NCI-H2196 (cell line): Measurements from ENCODE around the gene UBE2E2.
"Not testable (repeated sequence)": the region's sequence is repeated elsewhere in the genome, so short reads cannot be mapped to it uniquely, and the experiment has no call there.

ENCODE experiments used
- DNase-seq: peaks from one replicate; lab custom pipeline; 2025; ENCODE audit not compliant: unreplicated experiment; lab: John Stamatoyannopoulos, UW

The UBE2E2 gene

DNA sequence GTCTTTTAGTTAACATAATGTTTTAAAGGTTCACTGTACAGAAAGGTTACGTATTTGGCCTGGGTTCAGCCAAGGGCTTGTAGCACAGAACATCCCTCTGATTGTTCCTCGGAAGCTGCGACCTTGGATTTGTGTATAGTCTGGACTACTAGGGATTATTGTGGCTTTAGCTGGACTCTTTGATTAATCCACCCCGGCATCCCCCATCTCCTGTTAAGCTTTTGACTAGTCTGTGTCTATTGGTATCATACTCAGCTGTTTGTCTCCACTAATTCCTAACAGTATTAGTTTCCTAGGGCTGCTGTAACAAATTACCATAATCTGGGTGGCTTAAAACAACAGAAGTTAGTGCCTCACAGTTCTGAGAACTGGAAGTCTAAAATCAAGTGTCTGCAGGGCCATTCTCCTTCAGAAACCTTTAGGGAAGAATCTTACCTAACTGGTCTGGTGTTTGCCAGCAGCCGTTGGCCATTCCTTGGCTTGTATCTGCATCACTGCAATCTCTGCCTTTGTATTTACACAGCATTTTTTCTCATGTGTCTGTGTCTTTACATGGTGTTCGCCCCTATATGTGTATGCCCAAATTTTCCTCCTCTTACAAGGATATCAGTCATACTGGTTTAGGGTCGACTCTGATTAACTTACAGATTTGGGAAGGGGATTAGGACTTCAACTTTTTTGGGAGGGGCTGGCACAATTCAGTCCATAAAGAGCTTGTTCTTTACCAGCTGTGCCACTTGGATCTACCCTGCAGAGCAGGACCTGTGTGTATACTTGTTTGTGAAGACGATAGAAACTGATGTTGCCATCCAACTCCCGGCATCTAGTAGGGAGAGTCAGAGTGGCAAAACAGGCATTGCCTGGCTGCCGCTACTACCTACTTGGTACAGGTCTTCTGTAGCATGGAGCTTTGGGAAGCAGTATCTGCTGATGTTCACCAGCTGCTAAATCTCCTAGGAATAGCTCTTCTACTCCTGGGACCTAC is 117.8 kb downstream of the UBE2E2 start:
- DNase-seq, result no peak

DNA sequence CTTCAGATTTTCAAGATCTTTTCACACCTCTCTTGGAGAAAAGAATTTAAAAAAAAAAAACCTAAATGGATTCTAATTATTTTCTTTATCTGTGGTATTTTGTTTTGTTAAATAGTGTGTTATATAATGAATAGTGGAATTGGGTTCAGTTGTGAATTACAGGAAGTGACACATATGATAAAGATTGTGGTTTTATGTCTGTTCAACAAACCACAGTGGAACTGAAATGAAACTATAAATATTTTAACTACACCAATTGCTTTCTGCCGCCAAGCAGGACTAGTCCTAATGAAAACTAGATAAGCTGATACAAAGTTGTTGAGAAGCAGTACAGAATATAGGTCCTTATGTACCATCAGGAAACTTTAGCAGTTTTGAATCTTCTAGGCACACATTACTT is 121.6 kb downstream of the UBE2E2 start:
- no peak for DNase-seq

DNA sequence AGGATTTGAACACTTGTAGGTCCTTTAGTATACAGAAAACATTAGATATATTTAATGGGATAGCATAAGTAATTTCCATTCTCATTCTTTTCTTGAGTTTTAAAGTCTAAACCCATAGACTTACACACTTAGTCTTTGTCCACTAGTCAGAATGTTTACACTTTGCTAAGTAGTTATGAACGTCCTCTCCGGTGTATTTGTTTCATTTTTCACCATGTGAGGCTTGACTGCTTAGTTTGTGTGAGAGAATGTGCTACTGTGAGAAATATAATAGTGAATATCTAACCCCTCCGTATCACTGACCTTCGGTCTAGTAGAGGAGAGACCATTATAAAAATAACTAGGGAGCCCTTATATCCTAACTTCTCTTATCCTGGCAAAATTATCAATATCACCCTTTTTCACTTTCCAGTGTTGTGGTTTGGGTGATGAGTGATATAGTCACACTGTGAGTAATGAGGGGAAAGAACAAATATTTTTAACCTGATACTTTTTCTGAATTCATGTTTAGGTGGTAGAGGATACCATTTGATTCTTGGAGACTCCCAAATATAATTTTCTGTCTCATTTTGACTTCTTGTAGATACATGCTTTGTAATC is 122.4 kb downstream of the UBE2E2 start:
- no peak for DNase-seq

DNA sequence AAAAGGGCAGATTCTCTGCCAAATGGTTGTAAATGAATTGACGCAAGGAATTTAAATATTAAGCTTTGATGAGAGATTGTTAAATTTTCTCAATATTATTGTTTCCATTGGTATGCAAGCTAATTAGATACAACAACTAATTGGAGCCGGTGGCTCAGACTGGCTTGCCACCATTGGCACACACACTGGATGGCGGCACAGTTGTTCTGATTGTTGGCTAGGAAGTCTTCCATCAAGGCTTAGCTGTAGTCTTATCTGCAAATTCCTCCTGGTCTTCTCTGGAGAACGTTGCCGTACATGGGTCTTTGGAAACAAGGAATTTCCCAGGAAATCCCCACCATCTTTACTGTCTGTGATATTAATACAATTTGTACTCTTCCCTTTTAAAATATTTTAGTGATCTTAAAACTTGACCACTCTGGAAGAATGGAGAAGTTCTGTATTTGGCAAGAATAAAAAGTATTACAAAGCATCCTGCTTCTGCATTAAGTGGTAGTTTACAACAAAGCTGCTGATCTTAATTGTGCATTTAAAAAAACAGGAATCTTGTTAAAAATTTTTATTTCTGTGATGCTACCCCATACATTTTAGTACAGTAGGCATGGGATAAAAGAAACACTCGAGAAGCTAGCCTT is 126.5 kb downstream of the UBE2E2 start:
- DNase-seq, result no peak

DNA sequence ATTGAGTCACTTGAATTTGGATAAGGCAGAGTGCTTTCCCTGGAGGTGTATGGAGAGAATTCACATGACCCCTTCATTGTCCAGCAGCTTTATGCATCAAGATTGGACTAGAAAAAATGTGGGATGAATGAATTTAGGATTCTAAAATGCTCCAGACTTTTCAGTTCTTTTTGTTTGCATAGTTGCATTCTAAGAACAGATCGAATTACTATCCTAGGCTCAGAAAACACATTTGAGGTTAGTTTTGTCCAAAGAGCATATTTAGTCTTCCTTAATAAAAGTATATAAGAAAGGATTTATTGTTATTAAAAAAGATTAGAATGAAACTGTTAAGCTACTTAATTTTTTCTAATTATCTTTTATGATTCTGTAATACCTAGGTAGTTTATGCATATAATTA is 127.4 kb downstream of the UBE2E2 start:
- DNase-seq, result no peak

DNA sequence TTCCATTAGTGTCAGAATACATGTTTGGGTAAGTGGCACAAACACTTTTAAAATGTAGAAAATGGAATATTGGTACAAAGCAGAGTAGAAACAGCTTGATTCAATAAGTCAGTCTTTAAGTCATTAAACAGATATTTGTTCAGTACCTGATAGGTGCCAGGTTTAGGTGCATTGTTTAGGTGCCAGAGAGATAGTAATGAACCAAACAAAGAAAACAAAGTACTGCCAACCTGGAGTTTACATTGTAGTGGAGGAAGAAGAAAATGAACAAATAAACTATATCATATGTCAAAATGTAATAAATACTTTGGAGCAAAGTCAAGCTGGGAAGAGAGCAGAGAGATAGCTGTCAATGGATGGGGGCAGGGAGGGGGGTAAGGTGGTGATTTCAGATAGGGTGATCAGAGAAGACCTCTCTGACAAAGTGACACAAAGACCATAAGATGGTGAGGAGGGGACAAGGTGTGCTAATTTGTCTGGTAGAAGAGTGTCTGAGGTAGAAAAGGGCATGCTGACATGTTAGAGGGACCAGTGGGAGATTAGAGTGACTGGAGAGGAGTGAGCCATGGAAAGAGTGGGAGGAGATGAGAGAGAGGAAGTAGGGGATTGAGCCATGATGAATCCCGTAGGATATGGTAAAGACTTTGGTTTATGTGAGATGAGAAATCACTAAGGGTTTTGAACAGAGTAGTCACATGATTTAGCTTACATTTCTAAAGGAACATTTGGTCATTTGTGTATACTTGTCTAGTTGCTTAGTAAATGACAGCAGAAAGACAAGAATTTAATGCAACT is 128.2 kb downstream of the UBE2E2 start:
- DNase-seq, result no peak

DNA sequence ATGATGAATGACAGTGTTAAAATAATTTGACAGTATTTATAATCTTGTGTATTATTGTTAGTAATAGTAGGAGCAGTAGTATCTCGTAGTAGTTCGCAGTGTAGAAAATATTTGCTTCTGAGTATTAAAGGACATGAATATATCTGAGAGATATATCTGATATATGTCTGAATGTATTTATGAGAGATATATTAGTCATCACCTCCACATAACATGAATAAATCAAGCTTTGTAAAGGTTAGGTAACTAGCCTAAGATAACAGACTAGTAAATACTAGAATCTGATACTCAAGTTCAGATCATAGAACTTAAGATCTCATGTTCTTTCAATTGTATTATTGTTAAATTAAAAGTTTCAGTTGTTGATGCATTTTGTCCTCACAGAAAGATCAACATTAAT is 130.5 kb downstream of the UBE2E2 start:
- no peak for DNase-seq

DNA sequence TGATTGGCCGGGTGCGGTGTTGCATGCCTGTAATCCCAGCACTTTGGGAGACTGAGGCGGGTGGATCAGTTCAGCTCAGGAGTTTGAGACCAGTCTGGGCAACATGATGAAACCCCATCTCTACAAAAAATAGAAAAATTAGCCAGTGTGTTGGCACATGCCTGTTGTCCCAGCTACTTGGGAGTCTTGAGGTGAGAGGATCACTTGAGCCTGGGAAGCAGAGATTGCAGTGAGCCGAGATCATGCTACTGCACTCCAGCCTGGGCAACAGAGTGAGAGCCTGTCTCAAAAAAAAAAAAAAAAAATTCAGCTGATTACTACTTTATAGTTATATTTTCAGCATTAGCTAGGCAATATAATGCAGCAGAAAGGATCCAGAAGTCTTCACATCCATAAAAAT is 133.7 kb downstream of the UBE2E2 start:
- DNase-seq, result not testable (repeated sequence)

DNA sequence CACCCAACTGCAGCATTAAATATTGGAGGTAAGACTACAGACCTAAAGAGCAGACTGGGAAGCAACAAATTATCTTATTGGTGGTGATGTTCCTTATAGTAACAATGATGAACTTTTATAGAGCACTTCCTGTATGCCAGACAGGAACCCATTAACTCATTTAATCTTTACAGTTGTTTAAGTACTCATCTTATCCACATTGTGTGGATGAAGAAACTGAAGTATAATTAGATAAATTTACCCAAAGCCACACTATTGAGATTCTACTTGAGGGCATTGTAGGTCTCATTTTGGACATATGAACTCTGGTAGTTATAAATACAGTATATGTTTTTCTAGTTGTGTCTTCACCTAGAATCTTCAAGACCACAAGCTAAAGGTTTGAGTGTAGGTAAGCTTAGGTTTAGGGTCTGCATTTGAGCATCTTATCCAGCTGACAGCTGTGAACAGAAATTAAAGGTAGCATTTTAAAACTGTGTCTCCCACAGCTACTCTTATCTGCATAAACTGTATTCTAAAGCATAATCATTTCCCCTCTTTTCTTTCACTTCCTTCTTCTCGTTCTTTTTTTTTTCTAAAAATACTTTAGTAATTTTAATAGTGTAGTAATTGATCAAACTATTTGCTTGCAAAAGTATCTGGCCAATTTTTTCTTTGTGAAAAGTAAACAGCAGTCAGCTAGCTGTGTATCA is 138.2 kb downstream of the UBE2E2 start:
- no peak for DNase-seq

DNA sequence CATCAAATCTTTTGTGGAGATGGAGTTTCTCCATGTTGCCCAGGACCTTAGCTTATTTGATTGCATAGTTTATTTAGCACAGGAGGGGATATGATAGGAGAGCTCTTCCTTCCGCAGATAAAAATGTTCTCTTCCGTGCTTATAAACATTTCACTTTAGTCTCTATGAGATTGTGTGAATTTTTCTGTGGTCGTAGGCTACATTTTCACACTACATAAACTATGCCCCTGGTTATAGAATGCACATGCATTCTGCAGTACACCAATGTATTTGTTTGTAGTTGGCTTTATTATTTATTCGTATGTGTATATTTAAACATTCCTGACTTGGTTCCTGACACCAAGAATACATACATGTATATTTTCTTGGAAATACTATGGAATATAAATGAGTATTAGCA is 139.2 kb downstream of the UBE2E2 start:
- no peak for DNase-seq

DNA sequence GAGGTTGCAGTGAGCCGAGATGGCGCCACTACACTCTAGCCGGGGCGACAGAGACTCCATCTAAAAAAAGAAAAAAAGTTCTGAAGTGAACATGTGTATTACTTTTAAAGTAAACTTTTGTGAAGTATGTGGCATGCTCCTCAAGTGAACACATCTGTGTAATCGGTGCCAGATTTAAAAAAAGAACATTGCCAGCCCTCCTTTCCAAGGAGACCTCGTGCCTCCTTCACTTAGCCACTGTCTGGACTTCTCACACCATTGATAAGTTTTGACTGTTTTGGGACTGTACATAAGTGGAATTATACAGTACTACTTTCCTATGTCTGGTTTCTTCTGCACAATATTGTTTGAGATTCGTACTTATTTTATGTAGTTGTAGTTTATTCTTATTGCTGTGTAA is 140.4 kb downstream of the UBE2E2 start:
- no peak for DNase-seq

DNA sequence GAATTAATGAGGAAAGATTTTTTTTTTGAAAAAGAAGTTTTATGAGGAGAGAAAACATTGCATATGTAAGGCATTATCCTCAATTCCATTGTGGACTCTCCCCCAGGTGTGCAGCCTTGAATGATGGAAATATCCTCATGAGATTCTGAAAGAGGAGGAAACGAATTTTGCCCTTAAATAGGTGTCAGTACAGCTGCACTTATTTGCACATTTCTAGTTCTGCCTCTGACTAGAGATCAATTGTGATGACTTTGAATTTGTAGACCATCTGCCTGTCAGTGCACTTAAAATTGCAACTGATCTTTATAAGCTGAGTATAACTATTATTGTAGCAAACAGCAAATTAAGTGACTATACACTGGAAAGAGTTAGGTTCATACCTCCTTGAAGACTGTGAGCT is 141.8 kb downstream of the UBE2E2 start:
- no peak for DNase-seq

DNA sequence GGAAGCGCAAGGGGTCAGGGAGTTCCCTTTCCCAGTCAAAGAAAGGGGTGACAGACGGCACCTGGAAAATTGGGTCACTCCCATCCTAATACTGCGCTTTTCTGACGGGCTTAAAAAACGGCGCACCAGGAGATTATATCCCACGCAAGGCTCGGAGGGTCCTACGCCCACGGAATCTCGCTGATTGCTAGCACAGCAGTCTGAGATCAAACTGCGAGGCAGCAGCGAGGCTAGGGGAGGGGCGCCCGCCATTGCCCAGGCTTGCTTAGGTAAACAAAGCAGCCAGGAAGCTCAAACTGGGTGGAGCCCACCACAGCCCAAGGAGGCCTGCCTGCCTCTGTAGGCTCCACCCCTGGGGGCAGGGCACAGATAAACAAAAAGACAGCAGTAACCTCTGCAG is 146.3 kb downstream of the UBE2E2 start:
- DNase-seq, result not testable (repeated sequence)

DNA sequence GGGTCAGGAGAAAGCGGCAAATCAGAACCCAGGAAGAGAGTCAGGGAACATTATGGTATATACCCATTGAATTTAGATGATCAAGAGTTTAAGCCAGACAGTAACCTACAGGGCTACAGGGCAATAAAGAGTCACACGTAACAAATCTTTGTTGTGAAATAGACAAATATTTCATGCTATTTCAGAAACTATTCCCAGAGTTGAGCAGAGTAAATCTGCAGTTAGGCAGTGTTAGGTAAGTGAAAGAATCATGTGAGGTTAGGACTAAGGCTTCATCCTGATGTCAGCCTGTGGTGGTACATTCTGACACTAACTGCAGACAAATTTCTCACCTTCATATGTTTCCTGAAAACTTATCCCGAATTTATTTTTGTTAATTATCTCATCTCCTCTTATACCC is 153.0 kb downstream of the UBE2E2 start:
- no peak for DNase-seq

DNA sequence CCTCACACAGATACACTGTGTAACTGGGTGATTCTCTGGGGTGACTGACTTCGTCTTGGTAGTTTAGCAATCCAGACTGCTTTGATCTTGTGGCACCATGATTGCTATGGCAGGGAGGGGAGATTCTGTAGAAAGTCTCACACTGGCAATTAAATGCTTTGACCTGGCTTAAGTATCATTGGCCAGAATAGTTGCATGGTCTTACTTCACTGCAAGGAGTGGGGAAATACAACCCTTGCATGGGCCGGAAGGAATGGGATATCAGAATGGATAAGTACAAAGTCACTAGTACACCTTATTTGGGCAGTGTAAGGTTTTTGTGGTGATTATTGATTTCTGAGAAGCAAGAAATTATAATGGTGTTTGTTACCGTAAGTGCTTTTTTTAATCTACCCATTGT is 153.8 kb downstream of the UBE2E2 start:
- DNase-seq, result no peak

DNA sequence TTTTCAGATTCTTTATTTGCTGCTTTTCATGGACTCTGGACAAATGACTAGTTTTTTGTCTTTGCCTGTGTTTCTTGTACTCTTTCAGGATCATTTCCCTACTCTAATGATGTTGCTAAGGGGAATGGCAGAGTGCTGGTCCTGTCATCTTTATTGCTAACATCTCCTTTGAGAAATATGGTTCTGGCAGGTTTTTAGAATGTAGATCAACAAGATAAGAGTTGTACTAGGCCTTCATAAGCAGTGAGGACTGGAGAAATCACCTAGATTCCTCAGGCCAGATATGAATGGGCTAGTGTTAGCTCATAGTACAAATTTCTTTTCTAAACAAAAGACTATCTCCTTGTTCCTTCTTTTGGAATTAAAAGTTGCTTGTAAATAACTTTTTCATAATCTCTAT is 156.0 kb downstream of the UBE2E2 start:
- no peak for DNase-seq

DNA sequence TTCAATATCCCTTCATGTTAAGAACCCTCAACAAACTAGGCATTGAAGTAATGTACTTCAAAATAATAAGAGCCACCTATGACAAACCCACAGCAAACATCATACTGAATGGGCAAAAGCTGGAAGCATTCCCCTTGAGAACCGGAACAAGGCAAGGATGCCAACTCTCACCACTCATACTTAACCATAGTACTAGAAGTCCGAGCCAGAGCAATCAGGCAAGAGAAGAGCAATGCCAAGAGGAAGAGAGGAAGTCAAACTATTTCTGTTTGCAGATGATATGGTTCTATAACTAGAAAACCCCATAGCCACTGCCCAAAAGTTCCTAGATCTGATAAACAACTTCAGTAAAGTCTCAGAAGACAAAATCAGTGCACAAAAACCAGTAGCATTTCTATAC is 161.9 kb downstream of the UBE2E2 start:
- peak; percentile 19 for DNase-seq

DNA sequence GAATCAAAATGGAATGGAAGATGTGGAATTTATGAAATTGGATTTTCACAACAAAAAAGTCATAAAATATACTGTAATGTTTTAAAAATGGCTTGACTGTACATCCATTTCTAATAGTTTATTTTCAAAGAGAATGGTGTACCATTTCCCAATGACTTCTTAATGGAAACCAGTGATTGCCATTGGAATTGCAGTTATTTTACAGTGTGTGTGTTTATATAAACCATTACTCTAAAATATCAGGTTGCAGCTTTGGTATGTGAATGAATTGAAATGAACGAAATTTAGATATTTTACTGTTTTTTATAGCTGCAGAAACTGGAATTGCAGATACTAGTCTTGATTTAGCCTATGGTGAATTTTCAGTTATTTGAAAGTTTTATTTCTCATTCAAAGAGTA is 165.6 kb downstream of the UBE2E2 start:
- no peak for DNase-seq

DNA sequence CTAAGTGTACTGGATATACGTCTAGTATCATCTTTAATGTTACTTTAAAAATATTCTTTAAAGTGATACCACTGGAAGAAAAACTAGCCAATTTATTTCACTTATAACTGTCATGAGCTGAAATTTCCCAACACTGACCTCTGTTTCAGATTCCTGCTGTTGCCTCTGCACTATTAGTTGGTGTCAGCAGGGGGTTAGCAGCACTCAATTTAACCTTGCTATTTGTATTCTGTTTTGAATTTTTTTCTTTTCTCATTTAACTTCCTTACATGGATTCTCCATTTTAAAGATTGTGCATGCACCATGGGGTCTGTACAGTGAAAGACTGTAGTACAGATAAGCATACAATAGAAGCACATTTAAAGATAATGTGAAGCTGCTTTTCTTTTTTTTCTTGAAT is 169.2 kb downstream of the UBE2E2 start:
- no peak for DNase-seq

DNA sequence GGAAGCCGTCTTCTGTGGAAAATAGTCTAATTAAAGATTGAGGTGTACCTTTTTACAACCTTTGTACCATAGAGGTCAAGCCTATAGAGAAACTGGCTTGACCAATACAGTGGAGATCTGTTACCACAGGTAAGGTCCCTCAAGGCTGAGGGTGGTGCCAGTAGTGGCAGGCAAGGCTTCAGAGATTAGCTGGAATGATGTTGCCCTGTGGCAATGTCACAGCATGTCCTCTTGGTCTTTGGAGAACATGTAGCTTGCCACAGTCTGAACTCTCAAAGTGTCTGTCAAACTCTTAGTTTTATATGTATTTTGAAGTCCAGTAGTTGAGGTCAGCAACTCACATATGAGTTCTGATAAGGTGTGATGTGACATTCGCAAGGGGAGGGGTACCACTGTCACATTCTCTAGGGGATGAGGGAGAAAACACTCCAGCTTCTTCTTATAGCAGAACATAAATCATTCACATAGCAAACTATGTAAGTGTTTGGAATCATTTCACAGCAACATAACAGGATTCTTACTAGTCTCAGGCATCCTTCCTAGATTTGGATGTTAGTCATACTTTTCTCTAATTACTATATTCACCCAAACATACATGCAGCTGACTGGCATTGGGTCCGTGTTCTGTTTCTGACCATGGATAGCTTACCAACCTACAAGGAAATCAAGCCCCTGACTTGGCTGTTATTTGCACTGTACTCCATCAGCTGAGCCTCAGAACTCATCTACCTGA is 173.6 kb downstream of the UBE2E2 start:
- no peak for DNase-seq
